ENCODE data around the gene GPC1.
A peak's percentile ranks its signal among the peaks of the same experiment; 100 is the strongest.

Gene GPC1

DNA sequence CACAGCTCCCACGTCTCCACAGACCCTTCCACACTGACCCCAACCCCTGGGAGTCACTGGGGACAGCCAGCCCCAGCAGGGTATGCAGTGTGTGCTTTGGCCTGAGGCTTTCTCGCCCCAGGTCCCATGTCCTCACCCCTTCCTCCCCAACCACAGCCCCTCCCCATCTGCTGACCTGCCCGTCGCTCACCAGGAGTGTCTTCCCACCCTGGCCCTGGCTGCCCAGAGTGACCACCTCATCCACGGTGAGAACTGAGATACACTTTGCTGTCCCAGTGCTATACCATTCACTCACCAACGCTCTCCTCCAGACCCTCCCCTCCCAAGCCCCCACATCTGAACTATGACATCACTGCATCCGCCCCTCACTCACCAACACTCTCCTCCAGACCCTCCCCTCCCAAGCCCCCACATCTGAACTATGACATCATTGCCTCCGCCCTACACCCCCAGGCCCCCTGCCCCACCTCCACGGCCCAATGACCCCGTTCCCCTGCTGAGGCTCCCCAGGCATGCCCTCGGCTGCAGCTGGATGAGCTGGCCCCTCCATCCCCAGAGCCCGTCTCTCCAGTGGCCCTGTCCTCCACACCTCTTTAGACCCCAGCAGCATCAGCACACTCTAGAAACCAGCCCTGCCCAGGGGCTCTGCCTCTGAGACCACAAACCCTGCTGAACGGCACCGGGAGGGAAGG, 67.1 kb downstream of the GPC1 start:
- DNase-seq: no peak

DNA sequence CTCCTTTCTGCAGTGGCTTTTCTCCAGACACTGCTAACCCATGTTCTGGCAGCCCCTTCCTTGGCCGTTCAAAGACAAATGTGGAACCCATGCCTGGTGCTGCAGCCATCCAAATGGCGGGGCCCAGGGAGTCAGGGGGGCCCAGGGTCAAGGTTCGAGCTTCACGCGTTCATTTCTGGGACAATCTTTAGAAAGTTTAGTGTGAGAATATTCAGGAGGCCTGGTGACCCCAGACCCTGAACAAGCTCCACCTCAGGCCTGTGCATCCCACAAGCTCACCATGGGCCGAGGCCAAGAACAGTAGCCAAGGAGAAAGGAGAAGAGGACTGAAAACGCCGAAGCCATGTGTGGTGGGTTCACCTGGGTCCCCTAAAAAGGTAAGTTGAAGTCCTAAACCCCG, 67.9 kb downstream of the GPC1 start:
- DNase-seq: no peak

DNA sequence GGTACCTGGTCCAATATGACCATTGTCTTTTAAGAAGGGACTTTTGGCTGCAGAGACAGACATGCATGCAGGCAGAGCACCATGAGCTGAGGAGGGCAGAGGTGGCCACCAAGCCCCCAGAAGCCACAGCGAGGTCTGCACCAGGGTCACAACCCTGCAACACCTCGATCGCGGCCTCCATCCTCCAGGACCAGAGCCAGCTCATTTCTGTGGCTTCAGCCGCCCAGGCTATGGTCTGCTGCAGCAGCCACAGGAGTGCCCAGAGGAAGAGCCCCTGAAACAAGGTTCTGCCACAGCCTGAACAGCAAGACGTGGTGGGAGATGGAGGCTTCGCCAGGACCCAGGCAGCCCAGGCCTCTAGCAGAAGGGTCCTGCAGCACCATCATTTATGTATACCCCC, 68.4 kb downstream of the GPC1 start:
- DNase-seq: no peak

GRCh38 chr2:240505910-240506309, 70.4 kb downstream of the GPC1 start:
- DNase-seq: no peak

DNA sequence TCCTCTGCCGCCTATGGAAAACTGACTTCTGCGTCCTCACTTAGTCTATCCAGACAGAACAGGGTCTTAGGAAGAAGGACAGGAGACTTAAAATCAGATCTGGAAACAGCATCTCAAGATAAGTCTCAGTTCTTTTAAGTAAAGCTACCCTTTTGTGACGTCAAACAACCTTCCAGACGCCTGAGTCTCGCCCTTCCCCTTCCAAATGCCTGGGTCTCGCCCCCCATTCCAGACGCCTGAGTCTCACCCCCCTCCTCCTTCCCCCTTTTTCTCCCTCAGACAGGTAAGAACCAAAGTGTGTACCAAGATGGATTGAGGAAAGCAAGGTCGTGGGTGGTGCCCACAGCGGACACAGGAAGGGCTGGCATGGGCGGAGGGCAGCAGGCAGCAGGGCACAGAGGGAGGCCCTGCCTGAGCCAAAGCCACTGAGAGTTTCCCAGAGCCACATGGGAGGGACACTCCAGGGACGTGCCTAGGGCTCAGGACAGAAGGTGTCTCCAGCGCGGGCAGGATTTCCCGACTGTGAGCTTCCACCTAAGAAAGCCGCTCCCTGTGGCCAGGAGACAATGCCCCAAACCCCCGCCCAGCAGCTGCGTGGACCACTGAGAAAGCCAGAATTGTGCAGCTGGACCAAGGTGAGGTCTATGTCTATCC, 71.1 kb downstream of the GPC1 start:
- no peak for DNase-seq

DNA sequence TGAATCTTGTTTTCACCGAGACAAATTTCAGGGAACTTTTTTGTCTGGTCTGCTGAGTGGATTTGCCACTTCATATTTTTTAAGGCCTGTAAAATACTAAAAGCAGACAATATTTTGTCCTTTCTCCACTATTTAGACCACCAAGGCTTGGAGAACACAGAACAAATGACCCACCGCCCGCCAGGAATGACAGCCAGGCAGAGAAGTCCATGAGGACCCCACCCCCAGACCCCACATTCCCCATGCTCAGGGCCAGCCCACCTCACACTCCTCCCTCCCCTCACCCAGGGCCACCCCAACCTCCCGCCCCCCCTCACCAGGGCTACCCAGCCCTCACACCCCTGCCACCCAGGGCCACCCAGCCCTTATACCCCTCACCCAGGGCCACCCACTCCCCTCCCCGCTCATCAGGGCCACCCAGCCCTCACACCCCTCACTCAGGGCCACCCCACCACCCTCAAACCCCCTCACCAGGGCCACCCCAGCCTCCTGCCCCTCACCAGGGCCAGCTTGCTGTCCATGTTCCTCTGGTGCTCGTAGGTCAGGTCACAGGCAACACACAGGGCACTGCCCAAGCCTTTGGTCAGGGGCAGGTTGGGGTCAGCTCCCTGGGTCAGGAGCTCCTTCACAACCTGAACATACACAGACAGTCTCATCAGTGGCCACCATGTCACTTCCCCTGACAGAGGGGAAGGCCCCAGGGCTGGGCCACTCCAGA, 71.8 kb downstream of the GPC1 start:
- DNase-seq: no peak

GRCh38 chr2:240507778-240508251, 72.4 kb downstream of the GPC1 start:
- no peak for DNase-seq

GRCh38 chr2:240508832-240509545, 73.5 kb downstream of the GPC1 start:
- no peak for DNase-seq

DNA sequence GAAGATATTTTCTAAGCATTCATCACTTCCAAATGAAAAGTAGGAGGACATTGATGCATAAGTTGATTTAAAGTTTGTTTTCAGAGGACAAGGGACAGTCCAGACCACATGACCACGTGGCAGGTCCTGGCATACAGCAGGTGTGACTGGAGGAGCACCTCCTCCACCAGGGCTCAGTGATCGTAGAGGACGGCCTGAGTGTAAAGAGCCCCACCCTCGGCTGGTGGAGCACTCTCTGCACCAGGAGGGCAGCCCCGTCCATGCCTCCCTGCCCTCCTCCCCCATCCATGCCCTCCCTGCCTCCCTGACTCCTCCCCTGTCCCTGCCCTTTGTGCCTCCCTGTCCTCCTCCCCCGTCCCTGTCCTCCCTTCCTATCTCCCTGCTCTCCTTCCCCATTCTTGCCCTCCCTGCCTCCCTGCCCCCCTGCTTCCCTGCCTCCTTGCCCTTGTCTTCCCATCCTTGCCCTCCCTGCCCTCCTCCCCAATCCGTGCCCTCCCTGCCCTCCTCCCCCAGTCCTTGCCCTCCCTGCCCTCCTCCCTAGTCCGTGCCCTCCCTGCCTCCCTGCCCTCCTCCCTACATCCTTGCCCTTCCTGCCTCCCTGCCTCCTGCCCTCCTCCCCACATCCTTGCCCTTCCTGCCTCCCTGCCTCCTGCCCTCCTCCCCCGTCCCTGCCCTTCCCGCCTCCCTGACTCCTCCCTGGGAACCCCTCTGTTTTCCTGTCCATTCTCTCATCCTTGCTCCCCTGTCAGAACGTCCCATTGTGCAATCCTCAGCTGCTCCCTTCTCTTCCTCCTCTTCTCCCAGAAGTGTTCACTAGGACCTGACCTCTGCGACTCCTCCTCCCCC, 74.4 kb downstream of the GPC1 start:
- DNase-seq: no peak

DNA sequence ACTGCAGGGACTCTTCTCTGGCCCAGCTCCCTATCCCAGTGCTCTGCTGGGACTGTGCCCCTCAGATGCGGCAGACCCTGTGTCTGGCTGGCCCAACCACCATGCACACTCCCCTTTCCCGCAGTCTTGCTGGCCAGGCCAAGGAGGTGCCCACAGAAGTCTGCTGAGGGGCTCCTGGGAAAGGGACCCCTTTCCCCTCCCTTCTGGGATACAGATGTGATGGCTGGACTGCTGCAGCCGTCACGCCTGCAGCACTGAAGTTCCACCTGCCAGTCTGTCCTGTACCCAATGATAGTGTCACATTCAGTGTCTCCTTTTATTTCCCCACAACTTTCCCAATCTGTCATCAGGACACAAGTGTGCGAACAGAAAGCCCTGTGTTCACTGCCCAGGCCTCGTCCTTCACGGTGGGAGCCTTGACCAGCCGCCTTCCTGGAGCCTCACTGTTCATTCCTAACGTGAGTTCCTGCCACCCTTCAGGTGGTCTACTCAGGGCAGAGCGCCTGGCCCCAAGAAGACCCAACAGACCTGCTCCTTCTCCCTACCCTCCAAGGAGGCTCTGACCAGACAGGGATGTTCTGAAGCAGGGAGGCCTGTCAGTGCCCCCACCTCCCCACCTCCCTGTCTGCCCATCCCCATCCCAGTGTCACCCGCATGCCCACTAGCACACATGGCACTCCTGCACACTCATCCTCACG, 75.2 kb downstream of the GPC1 start:
- DNase-seq: no peak

DNA sequence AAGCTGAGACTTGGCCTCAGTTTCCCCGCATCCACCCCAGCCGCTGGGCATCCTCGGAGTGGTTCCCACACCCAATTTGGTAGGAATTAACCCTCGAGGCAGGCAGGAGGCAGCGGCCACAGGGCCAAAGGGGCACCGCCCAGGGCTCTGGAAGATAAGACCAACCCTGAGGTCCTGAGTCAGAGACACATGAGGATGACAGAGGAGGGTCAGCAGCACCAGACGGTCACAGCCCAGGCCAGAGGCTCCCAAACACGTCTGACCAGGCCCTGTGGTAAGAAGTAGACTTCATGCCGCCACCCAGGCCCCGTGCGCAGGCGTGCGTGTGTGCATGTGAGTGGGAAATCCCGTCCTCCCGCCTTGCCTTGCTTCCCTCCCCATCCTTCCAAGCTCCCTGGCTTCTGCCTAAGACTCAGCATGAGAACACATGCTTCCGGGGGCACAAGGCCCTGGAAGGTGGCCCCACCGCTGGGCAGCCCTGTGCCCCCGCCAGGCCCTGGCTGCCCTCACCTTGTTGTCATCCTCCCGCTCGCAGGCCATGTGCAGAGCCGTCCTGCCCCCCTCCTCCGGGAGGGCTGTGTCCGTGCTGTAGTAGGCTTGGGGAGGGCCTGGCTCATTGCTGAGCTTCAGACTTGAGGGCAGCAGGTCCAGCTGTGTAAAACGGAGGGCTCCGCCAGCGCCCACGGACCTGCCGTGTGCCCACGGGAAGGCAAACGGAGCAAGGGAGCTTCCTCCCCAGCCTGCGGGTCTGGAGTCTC, 76.1 kb downstream of the GPC1 start:
- DNase-seq: no peak

DNA sequence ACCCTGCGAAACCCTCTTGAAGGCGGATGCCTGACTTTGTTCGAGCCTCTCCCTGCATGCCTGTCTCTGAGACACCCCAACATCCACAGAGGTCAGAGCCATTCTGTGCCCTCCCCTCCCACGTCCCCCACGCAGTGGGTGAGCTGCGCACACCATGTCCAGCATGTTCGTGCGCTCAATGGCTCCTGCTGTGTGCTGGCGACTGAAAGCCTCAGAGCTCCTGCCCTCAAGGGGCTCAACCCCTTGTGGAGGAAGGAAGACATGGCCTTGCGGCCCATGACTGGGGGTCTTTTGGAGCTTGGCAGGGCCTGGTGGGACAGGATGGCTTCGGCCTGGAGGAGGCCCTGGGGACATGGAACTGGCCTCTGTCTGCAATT, 76.6 kb downstream of the GPC1 start:
- DNase-seq: no peak

- DNase-seq: no peak
Observed at GRCh38 chr2:240512666-240513535, 77.4 kb downstream of the GPC1 start.

GRCh38 chr2:240513549-240514287, 78.3 kb downstream of the GPC1 start:
- peak; percentile 75 for DNase-seq

GRCh38 chr2:240514631-240515030, 79.2 kb downstream of the GPC1 start:
- DNase-seq: no peak

DNA sequence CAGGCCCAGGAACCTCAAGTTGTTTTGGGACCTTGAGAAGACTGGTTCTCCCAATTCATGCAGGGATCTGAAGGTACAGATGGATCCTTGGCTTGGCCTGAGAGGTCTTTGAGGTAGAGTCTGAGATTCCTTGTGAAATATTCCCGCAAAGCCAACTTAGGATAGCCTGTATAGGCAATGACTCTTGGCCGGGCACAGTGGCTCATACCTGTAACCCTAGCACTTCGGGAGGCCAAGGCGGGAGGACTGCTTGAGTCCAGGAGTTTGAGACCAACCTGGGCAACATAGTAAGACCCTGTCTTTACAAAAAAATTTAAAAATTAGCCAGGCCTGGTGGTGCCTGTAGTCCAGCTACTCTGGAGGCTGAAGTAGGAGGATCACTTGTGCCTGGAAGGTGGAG, 81.9 kb downstream of the GPC1 start:
- no peak for DNase-seq
